Cardiac fibroblast (primary cell): ENCODE data around the gene MYO7B.

Source experiments
- DNase-seq, 2 donors: peaks; one replicate each; pipeline versions ENCODE4 v3.0.0 to v3.0.0-alpha.2; 2010; ENCODE audit warnings: low read depth in 2 of 2
- H3K4me3 ChIP-seq, 2 donors: replicated peaks in 1 of 2; 1 replicate in 1 of 2; 2 replicates in 1 of 2; pipeline ENCODE4 v1.5.1; 2011; ENCODE audit warnings: low read depth in 2 of 2, low read length in 2 of 2, mild to moderate bottlenecking in 2 of 2, moderate library complexity in 1 of 2
- CTCF ChIP-seq: IDR thresholded peaks from one replicate; pipeline ENCODE4 v1.5.1; 2011; ENCODE audit warnings: low read depth, mild to moderate bottlenecking, low read length, inconsistent platforms

The MYO7B gene

GRCh38 chr2:127611076-127611925 lies 75.8 kb downstream of the MYO7B start:
- TF ChIP-seq CTCF = no peak
- DNase-seq = no peak
- no peak overlapping the region for H3K4me3 ChIP-seq

GRCh38 chr2:127612111-127612822 lies 76.8 kb downstream of the MYO7B start:
- H3K4me3 ChIP-seq = no peak overlapping the region
- TF ChIP-seq CTCF = no peak
- no peak for DNase-seq

DNA sequence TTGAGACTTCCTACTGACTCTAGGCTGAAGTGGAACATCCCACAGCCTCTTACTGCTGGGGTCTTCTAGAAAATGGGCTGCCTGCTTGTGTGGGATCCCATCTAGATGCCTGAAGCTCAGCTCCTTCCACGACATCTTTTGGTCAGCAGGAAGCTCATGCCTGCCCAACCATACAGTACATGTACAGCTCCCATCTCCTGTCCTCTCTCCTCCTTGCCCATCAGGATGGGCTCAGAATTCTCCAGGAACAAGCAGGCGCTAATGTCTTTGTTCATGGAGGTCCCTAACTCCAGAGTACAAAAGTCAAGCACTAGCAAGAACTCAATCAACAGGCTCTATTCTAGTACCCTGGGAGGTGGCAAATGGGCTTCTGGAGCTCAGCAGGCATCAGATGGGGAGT lies 78.8 kb downstream of the MYO7B start:
- no peak for DNase-seq
- no peak overlapping the region for H3K4me3 ChIP-seq

DNA sequence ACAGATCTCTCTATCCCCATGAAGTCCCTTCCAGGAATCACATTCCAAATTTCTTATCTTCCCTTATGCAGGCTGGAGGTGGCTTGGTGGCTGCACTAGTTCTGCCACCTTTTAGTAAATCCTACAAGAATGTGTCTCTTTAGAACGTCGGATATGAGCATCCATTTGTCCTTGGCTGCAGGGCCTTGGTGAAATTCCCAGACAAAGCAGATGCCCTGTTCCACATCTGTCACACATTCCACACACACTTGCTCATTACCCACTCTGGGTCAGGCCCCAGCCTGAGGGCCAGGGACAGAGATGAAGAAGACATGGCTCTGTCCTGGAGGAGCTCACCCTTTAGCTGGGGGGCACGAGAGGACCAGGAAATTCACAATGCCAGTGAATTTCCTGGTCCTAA lies 79.2 kb downstream of the MYO7B start:
- no peak overlapping the region for H3K4me3 ChIP-seq
- TF ChIP-seq CTCF = no peak
- peak in 1 of 2 donors; percentile 37 for DNase-seq

More for the DNA sequence above, 78.8 kb downstream of the MYO7B start:
- no peak for TF ChIP-seq CTCF

- no peak for TF ChIP-seq CTCF
- DNase-seq = no peak
- H3K4me3 ChIP-seq = no peak overlapping the region
Observed at GRCh38 chr2:127615511-127616166, 80.2 kb downstream of the MYO7B start.

GRCh38 chr2:127618551-127619202 lies 83.2 kb downstream of the MYO7B start:
- no peak overlapping the region for H3K4me3 ChIP-seq
- no peak for TF ChIP-seq CTCF
- no peak for DNase-seq
